GM12878 (cell line): Measurements from ENCODE around the gene LYPD5. TPM values are rescaled to one million over a fixed set of nuclear protein-coding genes. Genes with fewer than 3 reads are reported as not detected.

Experiments used
- CHD1 ChIP-seq: IDR thresholded peaks from 2 replicates; pipeline ENCODE4 v1.6.1; 2012; ENCODE audit warnings: low read depth, low read length, improper control_type of control experiment
- CREM ChIP-seq: IDR thresholded peaks from 2 replicates; pipeline ENCODE4 v1.6.1; 2014; ENCODE audit warnings: antibody characterized with exemption, low read depth
- DPF2 ChIP-seq: fragments of 450-650 bp; IDR thresholded peaks from 2 replicates; pipeline ENCODE4 v1.6.1; 2017; ENCODE audit warnings: mild to moderate bottlenecking
- EGR1 ChIP-seq, 2 experiments: IDR thresholded peaks; 1 replicate in 1 of 2; 2 replicates in 1 of 2; pipeline ENCODE4 v1.6.1; 2011 to 2012; ENCODE audit warnings: low read depth in 2 of 2, low read length in 2 of 2, borderline replicate concordance in 1 of 2, mild to moderate bottlenecking in 1 of 2, moderate library complexity in 1 of 2
- ESRRA ChIP-seq: IDR thresholded peaks from 2 replicates; pipeline ENCODE4 v1.6.1; 2012; ENCODE audit warnings: mild to moderate bottlenecking, low read length, improper control_type of control experiment
- KLF5 ChIP-seq: fragments of 450-650 bp; IDR thresholded peaks from 2 replicates; pipeline ENCODE4 v1.6.1; 2014; ENCODE audit warnings: mild to moderate bottlenecking; ENCODE audit not compliant: partially characterized antibody
- LARP7 ChIP-seq: fragments of 450-650 bp; IDR thresholded peaks from 2 replicates; pipeline ENCODE4 v1.6.1; 2017; ENCODE audit warnings: mild to moderate bottlenecking
- MEF2A ChIP-seq: IDR thresholded peaks from 2 replicates; pipeline ENCODE4 v1.6.1; 2011; ENCODE audit warnings: low read depth, mild to moderate bottlenecking, low read length, moderate library complexity; ENCODE audit not compliant: insufficient read depth
- MTA3 ChIP-seq: IDR thresholded peaks from 2 replicates; pipeline ENCODE4 v1.6.1; 2012; ENCODE audit warnings: low read length, inconsistent platforms, borderline replicate concordance
- NFIC ChIP-seq: IDR thresholded peaks from 2 replicates; pipeline ENCODE4 v1.6.1; 2012; ENCODE audit warnings: low read depth, mild to moderate bottlenecking, inconsistent platforms, low read length, moderate library complexity
- NFYA ChIP-seq: IDR thresholded peaks from 2 replicates; pipeline ENCODE4 v1.6.1; 2011; ENCODE audit warnings: low read depth, mild to moderate bottlenecking, low read length, improper control_type of control experiment, borderline replicate concordance
- NR2C1 ChIP-seq: fragments of 450-650 bp; IDR thresholded peaks from 2 replicates; pipeline ENCODE4 v1.6.1; 2017; ENCODE audit warnings: antibody characterized with exemption, mild to moderate bottlenecking, moderate library complexity
- RAD51 ChIP-seq: fragments of 450-650 bp; IDR thresholded peaks from 2 replicates; pipeline ENCODE4 v1.6.1; 2016; ENCODE audit warnings: moderate library complexity, mild to moderate bottlenecking, inconsistent platforms
- RFX5 ChIP-seq: IDR thresholded peaks from 2 replicates; pipeline ENCODE4 v1.6.1; 2011; ENCODE audit warnings: low read depth, low read length, improper control_type of control experiment
- SIN3A ChIP-seq: IDR thresholded peaks from 2 replicates; pipeline ENCODE4 v1.6.1; 2012; ENCODE audit warnings: low read depth, low read length, improper control_type of control experiment
- SREBF1 ChIP-seq: IDR thresholded peaks from 2 replicates; pipeline ENCODE4 v1.6.1; 2012; ENCODE audit warnings: mild to moderate bottlenecking, low read length
- YY1 ChIP-seq: IDR thresholded peaks from 2 replicates; pipeline ENCODE4 v1.6.1; 2011; ENCODE audit warnings: low read depth, mild to moderate bottlenecking, low read length
- ZZZ3 ChIP-seq: IDR thresholded peaks from 2 replicates; pipeline ENCODE4 v1.6.1; 2011; ENCODE audit warnings: low read depth; ENCODE audit not compliant: control insufficient read depth, insufficient read length
- polyA plus RNA-seq, 11 experiments: library from polyadenylated mRNA; depleted of rRNA in 4 of 11; unstranded in 6 of 11; stranded (reverse) in 5 of 11; fragments of >200 nt; fragmentation: Nextera tagmentation in 4 of 11; fragmentation: Illumina TruSeq in 1 of 11; extraction: Ambion mirVana in 4 of 11; extraction: Trizol in 1 of 11; gene quantifications; 1 replicate in 1 of 11; 2 replicates in 10 of 11; pipeline versions ENCODE4 v1.2.1 to v1.2.3, GENCODE V29; 2011 to 2016; ENCODE audit warnings: inconsistent platforms in 2 of 11, missing spikeins in 2 of 11, low read depth in 1 of 11
- total RNA-seq, 4 experiments: library from RNA; depleted of rRNA in 3 of 4; stranded (reverse); fragments of >200 nt in 3 of 4; fragmentation: Illumina TruSeq in 1 of 4; extraction: Trizol in 1 of 4; gene quantifications; 2 replicates each; pipeline versions ENCODE4 v1.2.1 to v1.2.3, GENCODE V29; 2013 to 2021
- TF ChIP-seq, protein P1 (sequence below): fragments of 450-650 bp; IDR thresholded peaks from 2 replicates; pipeline ENCODE4 v1.6.1; 2018; ENCODE audit warnings: mild to moderate bottlenecking, low read depth, moderate library complexity; ENCODE audit not compliant: partially characterized antibody
- TF ChIP-seq, protein P2 (sequence below): fragments of 450-650 bp; formaldehyde crosslinking; IDR thresholded peaks from 2 replicates; pipeline ENCODE4 v1.4.0; 2022; ENCODE audit warnings: mild to moderate bottlenecking, moderate library complexity
- TF ChIP-seq, protein P3 (sequence below), 3 experiments: IDR thresholded peaks in 2 of 3; conservative IDR thresholded peaks in 1 of 3; 2 replicates each; pipeline ENCODE4 v1.5.1; 2011; ENCODE audit warnings: low read depth in 3 of 3, low read length in 3 of 3, mild to moderate bottlenecking in 3 of 3, control low read depth in 2 of 3, moderate library complexity in 2 of 3, inconsistent platforms in 1 of 3, mixed read lengths in 1 of 3; ENCODE audit not compliant: control insufficient read depth in 2 of 3, insufficient read depth in 1 of 3; ENCODE audit errors: extremely low read depth in 1 of 3
- TF ChIP-seq, protein P4 (sequence below): fragments of 450-650 bp; IDR thresholded peaks from 2 replicates; pipeline ENCODE4 v1.6.1; 2017; ENCODE audit warnings: low read depth, mild to moderate bottlenecking, moderate library complexity

The LYPD5 gene
- total and polyA plus RNA-seq, 10 of the 15 experiments (the other 5 are each of a cell fraction or from before 2014, with no cell fraction given) = 0.04 to 2.2 (median 0.69) TPM; not detected in 1

DNA sequence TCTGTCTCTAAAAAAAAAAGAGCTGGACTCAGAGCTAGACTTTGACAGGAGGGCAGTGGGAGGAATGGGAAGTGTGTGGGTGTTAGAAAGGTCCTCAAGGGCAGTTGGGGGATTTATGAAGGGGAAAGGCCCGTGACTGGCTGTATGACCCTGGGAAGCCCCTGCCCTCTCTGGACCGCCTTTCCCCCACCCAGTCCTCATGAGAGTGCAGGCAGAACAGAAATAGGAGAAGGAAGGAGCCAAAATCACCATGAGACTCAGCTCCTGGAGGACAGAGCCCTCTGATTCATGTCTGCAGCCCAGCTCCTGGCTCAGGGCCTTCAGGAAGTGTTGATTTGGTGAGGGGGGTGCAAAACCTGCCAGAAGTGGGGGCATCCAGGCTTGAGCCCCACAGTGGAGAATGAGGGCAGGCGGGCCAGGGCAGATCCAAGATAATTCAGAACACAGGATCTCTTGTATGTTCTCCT lies 38.7 kb downstream of the LYPD5 start (continued):
- TF ChIP-seq CREM (peak; percentile 78), KLF5 (no peak), ZZZ3 (no peak), EGR1 (IDR thresholded peaks at IDR 0.05; ENCODE audit: borderline replicate concordance in 1 of 2, low read depth in 2 of 2, low read length in 2 of 2) (peak in 1 of 2 experiments; percentile 95; a peak in 2 of 3 replicates), ESRRA (peak; percentile 60; the same call in 1 of the 2 replicates), CHD1 (no peak), NFIC (peak; percentile 86; the same call in 1 of the 2 replicates), LARP7 (no peak), DPF2 (peak; percentile 84), MTA3 (peak; percentile 72; the same call in 1 of the 2 replicates), RAD51 (no peak), NR2C1 (no peak), NFYA (no peak), MEF2A (peak; percentile 68), YY1 (no peak), RFX5 (no peak), SREBF1 (no peak), SIN3A (no peak)
- TF ChIP-seq, protein P1, sequence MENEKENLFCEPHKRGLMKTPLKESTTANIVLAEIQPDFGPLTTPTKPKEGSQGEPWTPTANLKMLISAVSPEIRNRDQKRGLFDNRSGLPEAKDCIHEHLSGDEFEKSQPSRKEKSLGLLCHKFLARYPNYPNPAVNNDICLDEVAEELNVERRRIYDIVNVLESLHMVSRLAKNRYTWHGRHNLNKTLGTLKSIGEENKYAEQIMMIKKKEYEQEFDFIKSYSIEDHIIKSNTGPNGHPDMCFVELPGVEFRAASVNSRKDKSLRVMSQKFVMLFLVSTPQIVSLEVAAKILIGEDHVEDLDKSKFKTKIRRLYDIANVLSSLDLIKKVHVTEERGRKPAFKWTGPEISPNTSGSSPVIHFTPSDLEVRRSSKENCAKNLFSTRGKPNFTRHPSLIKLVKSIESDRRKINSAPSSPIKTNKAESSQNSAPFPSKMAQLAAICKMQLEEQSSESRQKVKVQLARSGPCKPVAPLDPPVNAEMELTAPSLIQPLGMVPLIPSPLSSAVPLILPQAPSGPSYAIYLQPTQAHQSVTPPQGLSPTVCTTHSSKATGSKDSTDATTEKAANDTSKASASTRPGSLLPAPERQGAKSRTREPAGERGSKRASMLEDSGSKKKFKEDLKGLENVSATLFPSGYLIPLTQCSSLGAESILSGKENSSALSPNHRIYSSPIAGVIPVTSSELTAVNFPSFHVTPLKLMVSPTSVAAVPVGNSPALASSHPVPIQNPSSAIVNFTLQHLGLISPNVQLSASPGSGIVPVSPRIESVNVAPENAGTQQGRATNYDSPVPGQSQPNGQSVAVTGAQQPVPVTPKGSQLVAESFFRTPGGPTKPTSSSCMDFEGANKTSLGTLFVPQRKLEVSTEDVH = no peak
- TF ChIP-seq, protein P2, sequence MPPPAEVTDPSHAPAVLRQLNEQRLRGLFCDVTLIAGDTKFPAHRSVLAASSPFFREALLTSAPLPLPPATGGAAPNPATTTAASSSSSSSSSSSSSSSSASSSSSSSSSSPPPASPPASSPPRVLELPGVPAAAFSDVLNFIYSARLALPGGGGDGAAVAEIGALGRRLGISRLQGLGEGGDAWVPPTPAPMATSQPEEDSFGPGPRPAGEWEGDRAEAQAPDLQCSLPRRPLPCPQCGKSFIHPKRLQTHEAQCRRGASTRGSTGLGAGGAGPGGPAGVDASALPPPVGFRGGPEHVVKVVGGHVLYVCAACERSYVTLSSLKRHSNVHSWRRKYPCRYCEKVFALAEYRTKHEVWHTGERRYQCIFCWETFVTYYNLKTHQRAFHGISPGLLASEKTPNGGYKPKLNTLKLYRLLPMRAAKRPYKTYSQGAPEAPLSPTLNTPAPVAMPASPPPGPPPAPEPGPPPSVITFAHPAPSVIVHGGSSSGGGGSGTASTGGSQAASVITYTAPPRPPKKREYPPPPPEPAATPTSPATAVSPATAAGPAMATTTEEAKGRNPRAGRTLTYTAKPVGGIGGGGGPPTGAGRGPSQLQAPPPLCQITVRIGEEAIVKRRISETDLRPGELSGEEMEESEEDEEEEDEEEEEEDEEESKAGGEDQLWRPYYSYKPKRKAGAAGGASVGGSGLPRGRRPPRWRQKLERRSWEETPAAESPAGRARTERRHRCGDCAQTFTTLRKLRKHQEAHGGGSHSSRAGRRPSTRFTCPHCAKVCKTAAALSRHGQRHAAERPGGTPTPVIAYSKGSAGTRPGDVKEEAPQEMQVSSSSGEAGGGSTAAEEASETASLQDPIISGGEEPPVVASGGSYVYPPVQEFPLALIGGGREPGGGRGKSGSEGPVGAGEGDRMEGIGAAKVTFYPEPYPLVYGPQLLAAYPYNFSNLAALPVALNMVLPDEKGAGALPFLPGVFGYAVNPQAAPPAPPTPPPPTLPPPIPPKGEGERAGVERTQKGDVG (CRISPR knock-in tag) = no peak
- TF ChIP-seq, protein P3, sequence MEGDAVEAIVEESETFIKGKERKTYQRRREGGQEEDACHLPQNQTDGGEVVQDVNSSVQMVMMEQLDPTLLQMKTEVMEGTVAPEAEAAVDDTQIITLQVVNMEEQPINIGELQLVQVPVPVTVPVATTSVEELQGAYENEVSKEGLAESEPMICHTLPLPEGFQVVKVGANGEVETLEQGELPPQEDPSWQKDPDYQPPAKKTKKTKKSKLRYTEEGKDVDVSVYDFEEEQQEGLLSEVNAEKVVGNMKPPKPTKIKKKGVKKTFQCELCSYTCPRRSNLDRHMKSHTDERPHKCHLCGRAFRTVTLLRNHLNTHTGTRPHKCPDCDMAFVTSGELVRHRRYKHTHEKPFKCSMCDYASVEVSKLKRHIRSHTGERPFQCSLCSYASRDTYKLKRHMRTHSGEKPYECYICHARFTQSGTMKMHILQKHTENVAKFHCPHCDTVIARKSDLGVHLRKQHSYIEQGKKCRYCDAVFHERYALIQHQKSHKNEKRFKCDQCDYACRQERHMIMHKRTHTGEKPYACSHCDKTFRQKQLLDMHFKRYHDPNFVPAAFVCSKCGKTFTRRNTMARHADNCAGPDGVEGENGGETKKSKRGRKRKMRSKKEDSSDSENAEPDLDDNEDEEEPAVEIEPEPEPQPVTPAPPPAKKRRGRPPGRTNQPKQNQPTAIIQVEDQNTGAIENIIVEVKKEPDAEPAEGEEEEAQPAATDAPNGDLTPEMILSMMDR (IDR thresholded peaks at IDR 0.05 in 2 of 3, conservative IDR thresholded peaks at IDR 0.05 in 1 of 3; ENCODE audit: control insufficient read depth in 2 of 3, extremely low read depth in 1 of 3, insufficient read depth in 1 of 3, low read depth in 3 of 3, low read length in 3 of 3) = no peak
- TF ChIP-seq, protein P4, sequence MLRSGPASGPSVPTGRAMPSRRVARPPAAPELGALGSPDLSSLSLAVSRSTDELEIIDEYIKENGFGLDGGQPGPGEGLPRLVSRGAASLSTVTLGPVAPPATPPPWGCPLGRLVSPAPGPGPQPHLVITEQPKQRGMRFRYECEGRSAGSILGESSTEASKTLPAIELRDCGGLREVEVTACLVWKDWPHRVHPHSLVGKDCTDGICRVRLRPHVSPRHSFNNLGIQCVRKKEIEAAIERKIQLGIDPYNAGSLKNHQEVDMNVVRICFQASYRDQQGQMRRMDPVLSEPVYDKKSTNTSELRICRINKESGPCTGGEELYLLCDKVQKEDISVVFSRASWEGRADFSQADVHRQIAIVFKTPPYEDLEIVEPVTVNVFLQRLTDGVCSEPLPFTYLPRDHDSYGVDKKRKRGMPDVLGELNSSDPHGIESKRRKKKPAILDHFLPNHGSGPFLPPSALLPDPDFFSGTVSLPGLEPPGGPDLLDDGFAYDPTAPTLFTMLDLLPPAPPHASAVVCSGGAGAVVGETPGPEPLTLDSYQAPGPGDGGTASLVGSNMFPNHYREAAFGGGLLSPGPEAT = peak; percentile 93
